ENCODE results near the gene OR6S1.
A peak's percentile ranks its signal among the peaks of the same experiment; 100 is the strongest.
"Not testable (repeated sequence)": the region's sequence is repeated elsewhere in the genome, so short reads cannot be mapped to it uniquely, and the experiment has no call there.

The OR6S1 gene

DNA sequence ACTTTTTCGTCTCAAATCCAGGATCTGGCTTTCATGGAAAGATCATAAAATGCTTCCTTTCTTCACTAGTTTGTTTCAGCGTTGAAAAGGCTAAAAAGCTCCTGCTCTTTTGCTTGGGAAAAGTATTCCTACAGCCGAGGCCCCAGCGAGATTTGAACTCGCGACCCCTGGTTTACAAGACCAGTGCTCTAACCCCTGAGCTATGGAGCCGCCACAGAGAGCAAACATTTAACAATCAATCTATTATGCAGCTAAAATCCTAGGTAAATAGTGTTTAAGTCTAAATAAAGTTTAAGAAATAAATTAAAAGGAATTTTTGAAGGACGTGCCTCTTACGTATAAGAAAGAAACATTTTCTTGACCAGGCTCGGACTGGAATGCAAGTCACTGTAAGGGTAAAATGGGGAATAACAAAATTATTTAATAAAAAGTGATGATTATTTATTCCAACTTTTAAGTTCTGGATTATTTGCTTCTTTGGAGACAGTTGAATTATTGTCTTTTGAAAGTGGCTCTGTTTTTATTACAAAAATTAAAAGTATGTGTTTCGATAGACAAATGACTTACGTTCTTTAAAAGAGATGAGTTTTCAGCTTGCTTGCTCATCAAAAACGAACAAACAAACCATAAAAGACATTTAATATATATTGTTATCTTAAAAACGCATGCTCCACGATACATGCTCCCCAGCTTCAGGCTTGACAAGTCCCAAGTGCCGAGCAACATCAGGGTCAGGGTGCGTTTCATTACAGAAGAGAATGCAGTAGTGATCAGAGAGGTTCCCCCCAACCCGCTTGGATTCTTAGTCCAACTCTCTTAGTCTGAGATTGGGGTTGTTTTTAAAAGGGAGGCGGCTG lies 10.2 kb downstream of the OR6S1 start:
- DNase-seq (ENCODE audit: low spot score): no peak

DNA sequence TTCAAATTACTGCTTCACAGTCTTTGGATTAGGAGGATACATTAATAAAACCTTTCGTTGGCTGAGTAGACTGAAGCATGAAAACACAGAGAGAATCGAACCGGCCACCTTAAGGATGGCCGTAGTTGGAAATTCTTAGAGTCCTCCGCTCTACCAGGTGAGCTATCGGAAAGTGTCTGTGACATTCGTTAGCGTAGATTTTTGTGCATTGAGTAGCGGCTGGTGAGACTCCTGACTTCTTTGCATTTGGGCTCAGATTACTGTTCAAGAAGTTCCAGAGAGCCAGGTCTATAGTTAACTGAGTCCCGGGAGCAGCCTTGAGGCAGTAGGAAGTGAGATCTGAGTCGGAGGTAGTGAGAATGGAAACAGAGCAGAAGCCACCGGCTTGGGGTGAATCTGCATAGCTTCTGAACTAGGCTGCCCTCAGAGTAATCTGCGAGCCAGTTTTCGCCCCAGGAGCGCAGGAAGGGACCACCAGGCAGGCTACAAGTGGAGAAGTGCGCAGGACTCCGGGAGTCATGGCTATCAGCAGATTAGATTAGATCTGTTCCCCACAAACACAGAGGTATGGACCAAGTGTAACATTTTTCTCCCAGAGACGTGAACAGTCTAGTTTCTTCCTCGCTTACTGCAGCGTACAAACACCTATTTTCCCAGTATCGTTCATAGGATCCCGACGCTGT lies 11.0 kb downstream of the OR6S1 start:
- DNase-seq (ENCODE audit: low spot score): no peak

DNA sequence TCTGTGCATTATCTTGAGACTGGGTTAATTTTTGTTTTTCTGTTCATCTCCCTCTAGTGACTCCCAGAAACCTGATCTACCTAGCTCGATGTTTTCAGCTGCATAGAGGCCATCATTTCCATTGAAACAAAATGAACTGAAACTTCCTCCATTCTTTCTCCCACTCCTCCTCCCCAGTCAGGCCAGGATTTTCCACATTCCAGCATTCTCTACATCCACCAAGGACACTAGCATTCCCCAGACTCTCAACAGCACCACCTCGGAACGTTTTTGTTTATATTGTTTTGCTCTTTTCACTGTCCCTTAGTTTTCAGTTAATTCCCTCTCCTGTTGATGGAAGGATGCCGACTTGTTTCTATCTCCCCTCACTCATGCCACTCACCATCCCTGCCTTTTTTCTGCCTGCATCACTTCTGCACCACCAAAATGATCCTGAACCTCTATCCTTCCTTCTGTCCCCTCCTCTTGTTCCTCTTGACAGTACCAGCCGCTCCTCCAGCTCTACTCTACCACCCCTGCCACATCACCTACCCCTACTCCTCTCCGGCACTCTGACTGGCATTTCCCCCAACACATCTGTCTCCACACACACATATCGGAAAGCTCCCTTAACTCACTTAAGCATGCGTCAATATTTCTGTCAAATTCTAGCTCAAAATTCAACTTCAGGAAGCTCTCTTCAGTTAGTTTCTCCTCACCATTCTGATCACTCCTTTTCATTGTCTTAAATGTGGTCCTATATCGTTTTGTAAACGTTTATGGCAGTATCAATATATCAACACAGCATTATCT lies 13.2 kb downstream of the OR6S1 start:
- no peak for DNase-seq (ENCODE audit: low spot score)

DNA sequence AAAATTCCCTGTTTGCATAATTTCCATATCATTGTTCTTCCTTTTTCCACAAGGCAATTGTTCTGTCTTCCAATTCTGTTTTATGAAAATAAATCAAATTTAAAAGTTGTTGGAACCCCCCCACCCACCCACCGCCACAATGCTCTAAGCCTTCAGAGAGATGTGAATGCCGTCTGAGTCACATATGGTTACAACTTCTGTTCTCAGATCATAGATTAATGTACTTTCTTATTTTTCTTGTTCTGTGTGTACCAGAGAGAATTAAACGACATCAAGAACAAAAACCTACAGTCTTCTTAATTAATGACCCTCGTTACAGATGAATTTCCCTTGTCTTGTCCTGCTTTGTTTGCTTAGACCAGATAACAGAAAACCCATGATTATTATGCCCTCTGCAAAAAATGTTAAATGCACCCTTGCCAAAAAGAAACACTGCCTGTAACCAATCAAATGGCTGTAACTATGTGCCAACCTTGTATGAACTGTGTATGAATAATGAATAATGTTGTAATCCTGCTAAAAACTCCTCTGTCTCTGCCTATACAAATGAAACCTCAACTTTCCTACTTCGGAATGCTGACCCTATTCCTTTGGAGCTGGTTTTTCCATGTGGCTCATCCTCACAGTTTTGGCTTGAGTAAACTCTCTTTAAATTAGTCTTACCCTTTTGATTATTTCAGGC lies 14.0 kb downstream of the OR6S1 start:
- no peak for DNase-seq (ENCODE audit: low spot score)

DNA sequence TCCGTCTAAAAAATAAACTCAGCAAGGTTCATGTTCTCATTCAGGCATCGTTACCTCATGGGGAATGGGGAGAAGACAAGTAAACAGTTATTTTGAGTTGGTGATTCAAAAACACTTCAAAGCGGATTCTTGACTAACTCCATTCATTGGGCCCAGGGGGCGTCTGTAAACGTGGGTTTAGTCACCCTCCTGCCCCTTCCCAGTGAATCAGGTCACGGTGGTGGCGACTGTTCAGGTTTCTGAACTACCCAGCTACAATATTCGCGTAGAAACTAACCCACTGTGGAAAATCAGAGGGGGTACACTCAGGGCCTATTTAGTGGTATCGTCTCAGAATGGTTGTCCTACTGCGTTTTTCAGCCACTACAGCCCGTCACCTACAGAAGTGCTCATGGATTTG lies 15.2 kb downstream of the OR6S1 start:
- no peak for DNase-seq (ENCODE audit: low spot score)

DNA sequence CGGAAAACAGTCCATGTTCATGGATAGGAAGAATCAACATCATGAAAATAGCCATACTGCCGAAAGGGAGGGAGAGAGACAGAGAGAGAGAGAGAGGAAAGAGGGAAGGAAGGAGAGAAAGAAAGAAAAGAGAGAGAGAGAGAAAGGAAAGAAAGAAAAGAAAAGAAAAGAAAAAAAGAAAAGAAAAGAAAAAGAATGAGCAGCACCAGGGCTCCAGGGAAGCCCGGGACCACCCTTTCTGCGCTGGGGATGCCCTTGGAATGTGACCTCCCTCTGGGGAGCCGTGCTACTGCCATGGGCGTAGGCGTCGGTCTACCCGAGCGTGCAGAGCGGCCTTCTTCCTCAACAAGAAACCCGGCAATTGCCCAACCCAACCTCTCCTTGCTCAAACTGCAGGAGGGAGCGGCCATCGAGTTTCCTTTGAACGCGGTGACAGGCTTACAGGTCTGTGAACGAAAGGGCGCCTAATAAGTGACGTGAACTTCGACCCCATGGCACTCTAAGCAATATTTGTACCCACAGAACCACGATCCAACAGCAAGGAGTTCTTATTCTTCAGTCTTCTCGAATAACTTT lies 16.9 kb downstream of the OR6S1 start:
- DNase-seq (ENCODE audit: low spot score): no peak

DNA sequence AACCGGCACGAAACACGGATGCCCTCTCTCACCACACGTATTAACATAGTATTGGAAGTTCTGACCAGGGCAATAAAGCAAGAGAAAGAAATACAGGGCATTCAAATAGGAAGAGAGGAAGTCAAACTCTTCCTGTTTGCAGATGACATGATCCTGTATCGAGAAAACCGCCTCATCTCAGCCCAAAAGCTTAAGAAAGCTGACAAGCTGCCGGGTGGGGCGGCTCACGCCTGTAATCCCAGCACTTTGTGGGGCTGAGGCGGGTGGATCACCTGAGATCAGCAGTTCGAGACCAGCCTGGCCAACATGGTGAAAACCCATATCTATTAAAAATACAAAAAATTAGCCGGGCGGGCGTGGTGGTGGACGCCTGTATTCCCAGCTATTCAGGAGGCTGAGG lies 17.7 kb downstream of the OR6S1 start:
- no peak for DNase-seq (ENCODE audit: low spot score)

DNA sequence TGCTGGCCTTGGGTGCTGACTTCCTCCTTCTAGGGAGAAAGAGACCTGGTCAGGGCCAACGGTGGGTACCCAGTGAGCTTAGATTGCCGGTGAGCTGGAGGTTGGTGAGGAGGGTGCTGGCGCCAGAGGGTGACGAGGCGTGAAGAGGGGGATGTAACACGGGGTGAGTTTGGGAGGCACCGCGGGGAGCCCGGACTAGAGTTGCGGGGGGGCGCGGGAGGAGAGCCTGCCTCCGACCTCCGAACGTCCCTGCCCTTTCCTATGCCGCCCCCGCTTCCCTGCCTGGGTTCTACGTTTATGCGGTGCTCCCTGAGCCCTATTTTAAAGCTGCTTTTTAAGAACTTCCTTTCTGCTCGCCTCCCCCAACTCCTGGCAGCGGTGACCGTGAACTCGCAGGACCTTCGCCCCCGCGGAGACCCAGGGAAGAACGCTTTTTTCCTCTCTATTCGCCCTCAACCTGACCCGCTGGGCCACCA lies 18.6 kb downstream of the OR6S1 start:
- no peak for DNase-seq (ENCODE audit: low spot score)

DNA sequence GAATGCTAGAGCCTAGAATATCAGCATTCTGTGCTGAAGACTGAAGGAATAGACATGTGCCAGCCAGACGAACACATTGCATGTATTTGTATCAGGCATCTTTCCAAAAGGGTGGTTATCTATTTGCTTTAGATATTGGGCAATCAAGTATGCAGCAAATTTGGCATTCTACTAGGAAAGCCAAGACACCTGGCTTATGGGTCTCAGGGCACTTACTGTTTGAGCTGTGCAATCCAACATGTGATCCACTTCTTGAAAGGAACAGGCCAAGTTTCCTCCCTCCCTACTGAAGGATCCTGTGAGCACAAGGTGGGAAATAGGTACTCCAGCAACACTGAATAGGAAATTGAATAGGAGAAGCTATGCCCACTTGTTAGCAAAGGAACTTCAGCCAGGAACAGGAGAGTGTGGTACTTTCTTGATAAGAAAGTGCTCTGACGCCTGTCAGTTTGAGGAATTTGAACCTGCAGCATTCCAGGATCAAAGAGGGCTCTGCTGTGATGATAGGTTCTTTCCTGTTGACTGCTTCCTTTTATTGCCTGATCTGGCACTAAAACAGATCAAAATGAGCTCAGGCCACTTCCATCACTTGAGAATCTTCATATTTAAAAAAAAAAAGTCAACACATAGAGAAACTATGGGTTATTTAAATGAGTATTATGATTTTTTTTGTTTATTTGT lies 20.6 kb downstream of the OR6S1 start:
- DNase-seq (ENCODE audit: low spot score): no peak

DNA sequence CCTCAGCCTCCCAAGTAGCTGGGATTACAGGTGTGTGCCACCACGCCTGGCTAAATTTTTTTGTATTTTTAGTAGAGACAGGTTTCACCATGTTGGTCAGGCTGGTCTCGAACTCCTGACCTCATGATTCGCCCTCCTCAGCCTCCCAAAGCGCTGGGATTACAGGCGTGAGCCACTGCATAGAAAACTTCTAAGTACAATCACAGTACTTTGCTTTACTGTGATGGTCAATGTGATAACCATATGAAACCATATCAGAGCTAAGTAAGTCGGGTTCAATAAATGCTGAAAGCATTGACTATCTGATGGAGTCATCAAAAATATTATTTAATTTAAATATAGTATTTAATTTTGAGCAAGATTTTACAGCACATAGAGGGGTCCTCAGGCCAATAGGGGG lies 21.8 kb downstream of the OR6S1 start:
- not testable (repeated sequence) for DNase-seq (ENCODE audit: low spot score)

DNA sequence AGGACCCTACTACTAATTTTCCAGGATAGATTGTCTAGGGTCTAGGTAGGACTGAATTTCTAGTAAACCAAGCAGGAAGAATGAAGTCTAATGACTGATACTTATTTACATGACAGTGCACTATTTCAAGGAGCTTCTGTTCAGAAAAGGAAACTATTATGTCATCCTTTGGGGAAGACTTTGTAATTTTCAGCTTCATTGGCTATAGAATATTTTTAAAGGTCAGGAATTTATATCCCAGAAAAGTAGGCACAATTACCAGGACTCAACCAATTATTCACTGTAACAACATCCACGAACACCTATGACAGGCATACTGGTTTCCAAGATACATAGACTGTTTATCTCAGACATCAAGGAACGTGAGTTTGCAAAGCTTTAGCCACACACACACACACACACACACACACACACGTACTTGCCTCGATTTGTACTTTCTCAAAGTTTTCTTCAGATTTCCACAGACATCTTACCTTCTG lies 23.2 kb downstream of the OR6S1 start:
- no peak for DNase-seq (ENCODE audit: low spot score)

DNA sequence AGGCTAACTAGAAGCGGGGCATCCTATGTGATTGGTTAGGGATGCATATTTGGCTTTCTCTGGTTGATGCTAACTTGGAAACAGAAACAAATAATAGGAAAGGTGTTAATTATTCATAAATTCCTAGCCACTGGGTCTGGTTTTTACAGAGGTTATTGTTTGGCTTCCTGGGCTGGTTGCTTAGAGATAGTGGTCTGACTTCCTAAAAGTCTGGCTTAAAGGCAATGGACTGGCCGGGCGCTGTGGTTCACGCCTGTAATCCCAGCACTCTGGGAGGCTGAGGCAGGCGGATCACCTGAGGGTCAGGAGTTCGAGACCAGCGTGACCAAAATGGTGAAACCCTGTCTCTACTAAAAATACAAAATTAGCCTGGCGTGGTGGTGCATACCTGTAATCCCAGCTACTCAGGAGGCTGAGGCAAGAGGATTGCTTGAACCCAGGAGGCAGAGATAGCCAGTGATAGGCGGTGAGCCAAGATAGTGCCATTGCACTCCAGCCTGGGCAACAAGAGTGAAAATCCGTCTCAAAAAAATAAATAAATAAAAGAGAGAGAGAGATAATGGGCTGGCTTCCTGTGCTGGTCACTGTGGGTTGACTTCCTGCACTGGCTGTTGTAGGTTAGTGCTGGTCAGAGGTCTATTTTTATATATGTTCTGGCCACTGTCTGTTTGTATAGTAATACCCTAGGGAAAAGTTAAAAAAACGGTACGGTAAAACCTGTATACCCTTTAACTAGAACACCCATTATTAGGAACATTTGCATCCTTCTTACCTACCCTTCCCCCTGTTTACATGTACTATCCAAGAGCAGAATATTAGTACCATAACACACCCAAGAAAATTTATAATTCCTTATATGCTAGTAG lies 24.1 kb downstream of the OR6S1 start:
- no peak for DNase-seq (ENCODE audit: low spot score)

DNA sequence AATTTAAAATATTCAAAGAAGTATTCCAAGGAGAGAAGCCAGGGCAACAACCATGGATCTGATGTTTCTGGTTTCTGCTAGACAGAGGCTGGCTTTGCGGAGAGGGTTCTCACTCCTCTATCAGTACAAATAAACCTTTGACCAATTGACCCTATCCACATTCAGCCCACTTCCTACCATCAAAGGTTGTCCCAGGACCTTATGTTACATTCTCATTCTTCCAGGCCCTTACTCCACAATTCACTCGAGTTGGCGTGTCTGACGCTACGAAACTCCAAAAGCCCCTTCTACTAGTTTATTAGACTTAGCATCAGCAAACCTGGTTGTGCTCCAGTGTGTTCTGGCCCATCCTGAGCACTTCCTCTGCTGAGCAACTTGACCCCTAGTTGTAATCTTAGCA lies 25.5 kb downstream of the OR6S1 start:
- no peak for DNase-seq (ENCODE audit: low spot score)

DNA sequence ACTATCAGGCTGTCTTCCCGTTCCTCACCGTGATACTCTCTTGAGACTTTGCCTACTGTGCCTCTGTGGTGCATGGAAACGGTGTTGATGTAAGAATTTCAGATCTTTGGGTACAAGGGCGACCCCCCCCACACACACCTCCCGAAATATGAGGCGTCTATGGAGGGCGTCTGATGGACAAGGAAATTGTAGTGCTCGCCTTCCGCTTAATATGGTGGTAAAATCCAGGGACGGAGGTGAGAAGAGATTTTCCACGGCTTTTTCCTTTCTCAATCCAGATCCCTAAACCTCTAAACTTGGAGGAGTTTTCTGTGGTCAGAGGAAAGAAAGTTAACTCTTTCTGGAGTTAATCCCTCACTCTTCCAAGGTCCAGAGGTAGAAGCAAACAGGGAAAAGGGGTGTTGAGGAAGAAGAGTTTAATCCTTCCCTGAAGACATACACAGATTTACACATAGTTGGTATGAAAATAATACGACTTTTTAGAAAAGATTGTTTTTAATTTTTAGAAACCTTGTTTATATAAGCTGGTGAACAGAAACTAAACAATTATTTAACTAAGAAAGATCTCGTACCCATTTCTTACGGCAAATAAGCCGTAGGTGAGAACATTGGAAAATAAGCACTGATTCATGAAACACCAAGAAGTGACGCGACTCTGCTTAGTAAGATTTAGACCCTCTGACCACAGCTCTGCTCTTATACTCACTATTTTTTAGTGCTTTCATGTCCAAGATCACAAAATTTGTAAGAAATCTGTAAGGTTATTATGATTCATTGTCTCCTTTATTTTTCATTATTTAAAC lies 27.3 kb downstream of the OR6S1 start:
- no peak for DNase-seq (ENCODE audit: low spot score)

DNA sequence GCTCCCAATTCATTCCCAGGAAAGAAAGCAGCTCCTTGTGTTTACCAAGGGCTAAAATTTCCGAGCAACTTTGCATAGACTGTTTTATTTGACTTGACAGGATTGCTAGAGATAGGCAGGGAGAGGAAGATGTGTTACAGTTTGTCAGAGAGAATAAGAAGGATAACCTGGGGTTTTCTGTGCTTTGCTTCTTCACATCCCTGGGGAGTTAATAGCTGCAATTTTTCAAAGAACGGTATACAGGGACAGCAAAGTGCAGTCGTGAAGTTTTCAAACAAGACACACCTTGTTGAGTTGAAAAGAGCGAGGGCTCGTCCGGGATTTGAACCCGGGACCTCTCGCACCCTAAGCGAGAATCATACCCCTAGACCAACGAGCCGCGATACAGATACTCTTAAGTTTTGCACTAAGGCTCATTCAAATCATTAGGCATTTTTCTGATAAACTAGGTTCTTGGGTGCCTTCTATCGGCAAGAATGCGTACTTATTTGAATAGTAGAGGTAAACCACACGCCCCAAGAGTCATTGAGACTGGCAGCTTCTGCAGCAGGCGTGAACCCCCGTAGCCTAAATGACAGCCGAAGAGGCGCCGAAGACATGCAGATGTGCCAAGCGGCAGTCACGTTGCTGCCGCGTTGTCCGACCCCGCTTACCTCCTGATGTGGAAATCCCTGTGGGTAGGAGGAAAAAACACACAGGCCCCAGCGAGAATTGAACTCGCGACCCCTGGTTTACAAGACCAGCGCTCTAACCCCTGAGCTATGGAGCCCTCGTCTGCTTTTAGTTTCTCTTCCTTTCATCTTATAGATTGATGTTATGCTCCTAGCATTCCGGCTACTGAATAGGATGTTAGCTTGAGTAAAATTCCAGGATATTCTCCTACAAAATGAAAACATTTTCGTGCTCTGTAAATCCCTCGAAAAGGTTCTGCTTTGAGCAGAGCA lies 28.1 kb downstream of the OR6S1 start:
- peak; percentile 91 for DNase-seq (ENCODE audit: low spot score)

DNA sequence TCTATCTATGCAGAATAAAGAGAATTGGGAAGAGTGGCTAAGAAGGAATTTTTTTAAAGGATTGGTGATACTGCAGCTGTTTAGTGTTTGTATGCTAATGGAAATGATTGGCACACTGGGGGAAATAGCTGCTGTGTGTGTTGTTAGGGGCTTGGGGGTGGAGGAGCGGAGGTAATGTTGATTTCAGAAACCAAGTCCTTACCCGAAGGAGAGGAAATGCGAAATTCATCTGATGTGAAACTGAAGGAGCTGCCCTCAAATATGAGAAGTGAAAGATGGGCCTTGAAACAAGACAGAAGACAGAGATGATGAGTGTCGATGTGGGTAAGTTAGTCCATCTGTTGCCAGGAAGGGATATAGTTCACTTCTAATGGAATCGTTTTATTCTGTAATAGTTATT lies 29.1 kb downstream of the OR6S1 start:
- no peak for DNase-seq (ENCODE audit: low spot score)

DNA sequence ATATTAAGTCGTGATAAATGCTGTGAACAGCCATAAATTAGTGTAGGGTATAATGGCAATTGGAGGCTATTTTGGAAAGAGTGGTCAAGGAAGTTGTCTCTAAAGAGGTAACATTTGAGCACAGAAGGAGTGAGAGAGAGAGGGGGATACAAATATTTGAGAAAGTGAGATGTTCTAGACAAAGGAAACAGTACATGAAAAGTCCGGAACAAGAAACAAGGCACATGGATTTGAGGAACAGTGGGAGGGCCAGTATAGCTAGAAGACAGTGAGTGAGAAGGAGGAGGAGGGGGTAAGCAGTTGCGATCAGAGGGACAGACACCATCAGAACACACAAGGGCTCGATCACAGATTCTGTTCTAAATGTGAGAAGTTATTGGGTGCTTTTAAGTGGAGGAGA lies 30.2 kb downstream of the OR6S1 start:
- no peak for DNase-seq (ENCODE audit: low spot score)

Data from putamen (tissue), 1 donor.